Caco-2 (cell line): ENCODE measurements around the gene NOS1AP. TPM values are rescaled to one million over a fixed set of nuclear protein-coding genes. Genes with fewer than 3 reads are reported as not detected.

Source experiments
- BruUV-seq: library from RNA; stranded (reverse); fragments of 400-500 nt; replicated peaks from 2 replicates; lab custom pipeline; 2021; lab: Mats Ljungman, UMichigan
- CTCF ChIA-PET: fragments of 300-600 bp; sonication (Branson Sonifier 250); formaldehyde crosslinking; loops from one replicate; lab custom pipeline; 2022; ENCODE audit warnings: antibody characterized with exemption; lab: Charles Lee
- POLR2A ChIA-PET: fragments of 300-600 bp; sonication (Branson Sonifier 250); formaldehyde crosslinking; loops from one replicate; lab custom pipeline; 2022; ENCODE audit warnings: antibody characterized with exemption; lab: Charles Lee
- DNase-seq, 2 experiments: peaks; one replicate each; pipeline versions ENCODE4 v3.0.0 to v3.0.0-alpha.2; 2020 to 2022
- H3K27me3 ChIP-seq: replicated peaks from 2 replicates; pipeline ENCODE4 v1.6.0; 2011; ENCODE audit warnings: low read length; ENCODE audit not compliant: control insufficient read depth, insufficient read depth
- H3K36me3 ChIP-seq: 2 replicates; pipeline ENCODE4 v1.5.1; 2011; ENCODE audit warnings: low read length; ENCODE audit not compliant: control insufficient read depth, insufficient read depth
- H3K4me1 ChIP-seq: fragments of 250-450 bp; sonication (Bioruptor Pico); 2 replicates; pipeline ENCODE4 v1.5.1; 2020; ENCODE audit warnings: mild to moderate bottlenecking
- H3K4me3 ChIP-seq: 2 replicates; pipeline ENCODE4 v1.5.1; 2011; ENCODE audit warnings: low read depth, mild to moderate bottlenecking, control low read depth, low read length
- H3K9me3 ChIP-seq: fragments of 250-450 bp; sonication (Bioruptor Pico); 2 replicates; pipeline ENCODE4 v1.5.1; 2020; ENCODE audit warnings: mild to moderate bottlenecking, moderate library complexity
- H3K27ac Mint-ChIP-seq: one replicate; pipeline ENCODE4 v1.8.0; 2022; ENCODE audit warnings: mixed read lengths; ENCODE audit not compliant: unreplicated experiment
- H3K27me3 Mint-ChIP-seq: one replicate; pipeline ENCODE4 v1.8.0; 2022; ENCODE audit warnings: mixed read lengths; ENCODE audit not compliant: insufficient read depth, unreplicated experiment
- H3K36me3 Mint-ChIP-seq: one replicate; pipeline ENCODE4 v1.8.0; 2022; ENCODE audit warnings: mild to moderate bottlenecking, mixed read lengths; ENCODE audit not compliant: insufficient read depth, unreplicated experiment
- H3K4me1 Mint-ChIP-seq: one replicate; pipeline ENCODE4 v1.8.0; 2022; ENCODE audit warnings: low read depth, mixed read lengths; ENCODE audit not compliant: unreplicated experiment
- H3K4me3 Mint-ChIP-seq: one replicate; pipeline ENCODE4 v1.8.0; 2022; ENCODE audit warnings: mild to moderate bottlenecking, moderate library complexity, mixed read lengths; ENCODE audit not compliant: unreplicated experiment
- H3K9me3 Mint-ChIP-seq: one replicate; pipeline ENCODE4 v1.8.0; 2022; ENCODE audit warnings: mixed read lengths; ENCODE audit not compliant: unreplicated experiment
- intact Hi-C: fragments of 100-400 bp; cut with micrococcal nuclease; formaldehyde crosslinking; loops from one replicate; pipeline ENCODE4 v1.10.0; 2022; ENCODE audit not compliant: unreplicated experiment
- total RNA-seq: library from RNA; stranded (reverse); gene quantifications from 2 replicates; pipeline ENCODE4 v1.2.3, GENCODE V29; 2022
- TF ChIP-seq, protein P1 (sequence below), 2 experiments: fragments of 200-600 bp in 1 of 2; IDR thresholded peaks; 1 replicate in 1 of 2; 2 replicates in 1 of 2; pipeline versions ENCODE4 v1.5.1 to v1.8.0; 2011 to 2022; ENCODE audit warnings: antibody characterized with exemption in 1 of 2, control low read depth in 1 of 2, inconsistent platforms in 1 of 2, low read depth in 1 of 2, low read length in 1 of 2, mild to moderate bottlenecking in 1 of 2, moderate library complexity in 1 of 2; ENCODE audit not compliant: insufficient read depth in 1 of 2, severe bottlenecking in 1 of 2, unreplicated experiment in 1 of 2

Gene NOS1AP
- total RNA-seq, 1 experiment from 2014 or later, result 5.5 TPM

- Mint-ChIP-seq H3K36me3 (no peaks in the 10 kb centered on the region), H3K27me3 (no peaks in the 10 kb centered on the region), H3K4me1 (no peaks in the 10 kb centered on the region), H3K9me3 (no peaks in the 10 kb centered on the region), H3K4me3 (no peak overlapping the region), H3K27ac (no peak overlapping the region)
- no peaks in the 10 kb centered on the region; the same call in 1 of the 2 replicates for H3K4me1 ChIP-seq
- POLR2A ChIA-PET, result no interaction called here
- TF ChIP-seq, protein P1, sequence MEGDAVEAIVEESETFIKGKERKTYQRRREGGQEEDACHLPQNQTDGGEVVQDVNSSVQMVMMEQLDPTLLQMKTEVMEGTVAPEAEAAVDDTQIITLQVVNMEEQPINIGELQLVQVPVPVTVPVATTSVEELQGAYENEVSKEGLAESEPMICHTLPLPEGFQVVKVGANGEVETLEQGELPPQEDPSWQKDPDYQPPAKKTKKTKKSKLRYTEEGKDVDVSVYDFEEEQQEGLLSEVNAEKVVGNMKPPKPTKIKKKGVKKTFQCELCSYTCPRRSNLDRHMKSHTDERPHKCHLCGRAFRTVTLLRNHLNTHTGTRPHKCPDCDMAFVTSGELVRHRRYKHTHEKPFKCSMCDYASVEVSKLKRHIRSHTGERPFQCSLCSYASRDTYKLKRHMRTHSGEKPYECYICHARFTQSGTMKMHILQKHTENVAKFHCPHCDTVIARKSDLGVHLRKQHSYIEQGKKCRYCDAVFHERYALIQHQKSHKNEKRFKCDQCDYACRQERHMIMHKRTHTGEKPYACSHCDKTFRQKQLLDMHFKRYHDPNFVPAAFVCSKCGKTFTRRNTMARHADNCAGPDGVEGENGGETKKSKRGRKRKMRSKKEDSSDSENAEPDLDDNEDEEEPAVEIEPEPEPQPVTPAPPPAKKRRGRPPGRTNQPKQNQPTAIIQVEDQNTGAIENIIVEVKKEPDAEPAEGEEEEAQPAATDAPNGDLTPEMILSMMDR (IDR thresholded peaks at IDR 0.05; ENCODE audit: insufficient read depth in 1 of 2, low read depth in 1 of 2, low read length in 1 of 2, severe bottlenecking in 1 of 2, unreplicated experiment in 1 of 2), result no peak
- no peaks in the 10 kb centered on the region for H3K36me3 ChIP-seq
- H3K4me3 ChIP-seq, result no peak overlapping the region
- CTCF ChIA-PET, result no interaction called here
- H3K27me3 ChIP-seq, result no peaks in the 10 kb centered on the region
- H3K9me3 ChIP-seq, result no peaks in the 10 kb centered on the region; the same call in 1 of the 2 replicates
- DNase-seq, result no peak
- intact Hi-C loops, result no loop called here
- BruUV-seq, result no TSS peak
These were observed 235.2 kb downstream of the NOS1AP start for GRCh38 chr1:162304736-162305135.

DNA sequence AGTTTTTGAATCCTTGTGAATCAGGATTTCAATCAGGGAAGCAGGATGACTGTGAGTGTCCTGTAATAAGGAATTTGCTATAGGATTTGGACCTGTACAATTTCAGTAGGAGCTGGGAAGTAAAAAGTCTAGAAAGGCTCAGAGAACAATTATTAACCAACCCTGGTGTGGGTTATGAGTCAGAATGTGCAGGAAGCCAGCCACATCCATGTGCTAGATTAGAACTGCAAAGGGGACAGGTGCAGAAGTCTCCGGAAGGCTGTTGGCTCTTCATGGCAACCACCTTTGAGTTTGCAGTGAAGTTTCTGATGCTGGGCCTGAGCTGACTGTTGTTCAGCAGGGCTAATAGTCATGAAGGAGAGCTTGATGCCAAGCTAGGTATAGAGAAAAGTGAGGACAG lies 236.5 kb downstream of the NOS1AP start:
- Histone ChIP-seq H3K27me3 (no peaks in the 10 kb centered on the region), H3K36me3 (no peaks in the 10 kb centered on the region), H3K4me3 (no peak overlapping the region), H3K4me1 (no peaks in the 10 kb centered on the region; the same call in 1 of the 2 replicates), H3K9me3 (no peaks in the 10 kb centered on the region; the same call in 1 of the 2 replicates)
- no TSS peak for BruUV-seq
- TF ChIP-seq, protein P1 (IDR thresholded peaks at IDR 0.05; ENCODE audit: insufficient read depth in 1 of 2, low read depth in 1 of 2, low read length in 1 of 2, severe bottlenecking in 1 of 2, unreplicated experiment in 1 of 2), result no peak
- Mint-ChIP-seq H3K36me3 (no peaks in the 10 kb centered on the region), H3K27me3 (no peaks in the 10 kb centered on the region), H3K9me3 (no peaks in the 10 kb centered on the region), H3K4me3 (no peak overlapping the region), H3K27ac (no peak overlapping the region), H3K4me1 (no peaks in the 10 kb centered on the region)
- ChIA-PET CTCF (no interaction called here), POLR2A (no interaction called here)
- intact Hi-C loops, result no loop called here
- no peak for DNase-seq

GRCh38 chr1:162310337-162310736 lies 240.8 kb downstream of the NOS1AP start:
- no peaks in the 10 kb centered on the region for H3K4me1 Mint-ChIP-seq
- TF ChIP-seq, protein P1 (IDR thresholded peaks at IDR 0.05; ENCODE audit: insufficient read depth in 1 of 2, low read depth in 1 of 2, low read length in 1 of 2, severe bottlenecking in 1 of 2, unreplicated experiment in 1 of 2), result no peak
- Histone ChIP-seq H3K4me3 (no peak overlapping the region), H3K4me1 (peaks cover 4% of the 10 kb centered on the region), H3K36me3 (no peaks in the 10 kb centered on the region), H3K27me3 (no peaks in the 10 kb centered on the region), H3K9me3 (no peaks in the 10 kb centered on the region; the same call in 1 of the 2 replicates)
- H3K27me3 Mint-ChIP-seq, result no peaks in the 10 kb centered on the region
- no peaks in the 10 kb centered on the region for H3K9me3 Mint-ChIP-seq
- BruUV-seq, result no TSS peak
- DNase-seq, result no peak
- no peak overlapping the region for H3K4me3 Mint-ChIP-seq
- intact Hi-C loops, result no loop called here
- POLR2A ChIA-PET, result no interaction called here
- H3K27ac Mint-ChIP-seq, result no peak overlapping the region
- H3K36me3 Mint-ChIP-seq, result no peaks in the 10 kb centered on the region
- CTCF ChIA-PET, result no interaction called here
